Activated naive CD8-positive, alpha-beta T cell treated with anti-CD3 and anti-CD28 coated beads for 36 hours (primary cell): Measurements from ENCODE around the gene NSG1. TPM values are rescaled to one million over a fixed set of nuclear protein-coding genes. Genes with fewer than 3 reads are reported as not detected.
"Not testable (repeated sequence)": the region's sequence is repeated elsewhere in the genome, so short reads cannot be mapped to it uniquely, and the experiment has no call there.

Source experiments
- DNase-seq: peaks from one replicate; pipeline ENCODE4 v3.0.0; 2021
- H3K27ac Mint-ChIP-seq: one replicate; pipeline ENCODE4 v1.8.0; 2022; ENCODE audit warnings: mild to moderate bottlenecking, moderate library complexity, mixed read lengths
- H3K27me3 Mint-ChIP-seq: one replicate; pipeline ENCODE4 v1.8.0; 2022; ENCODE audit warnings: mild to moderate bottlenecking, mixed read lengths
- H3K36me3 Mint-ChIP-seq: one replicate; pipeline ENCODE4 v1.8.0; 2021; ENCODE audit warnings: mild to moderate bottlenecking, mixed read lengths
- H3K4me1 Mint-ChIP-seq: one replicate; pipeline ENCODE4 v1.8.0; 2021; ENCODE audit warnings: mixed read lengths
- H3K4me3 Mint-ChIP-seq: one replicate; pipeline ENCODE4 v1.8.0; 2022; ENCODE audit warnings: mild to moderate bottlenecking, moderate library complexity, mixed read lengths
- H3K9me3 Mint-ChIP-seq: one replicate; pipeline ENCODE4 v1.8.0; 2022; ENCODE audit warnings: mixed read lengths
- total RNA-seq, 2 experiments: library from RNA; stranded (reverse); gene quantifications; one replicate each; pipeline ENCODE4 v1.2.3, GENCODE V29; 2021

NSG1 gene
- total RNA-seq, 2 experiments from 2014 or later = 3.8 to 4.7 TPM

DNA sequence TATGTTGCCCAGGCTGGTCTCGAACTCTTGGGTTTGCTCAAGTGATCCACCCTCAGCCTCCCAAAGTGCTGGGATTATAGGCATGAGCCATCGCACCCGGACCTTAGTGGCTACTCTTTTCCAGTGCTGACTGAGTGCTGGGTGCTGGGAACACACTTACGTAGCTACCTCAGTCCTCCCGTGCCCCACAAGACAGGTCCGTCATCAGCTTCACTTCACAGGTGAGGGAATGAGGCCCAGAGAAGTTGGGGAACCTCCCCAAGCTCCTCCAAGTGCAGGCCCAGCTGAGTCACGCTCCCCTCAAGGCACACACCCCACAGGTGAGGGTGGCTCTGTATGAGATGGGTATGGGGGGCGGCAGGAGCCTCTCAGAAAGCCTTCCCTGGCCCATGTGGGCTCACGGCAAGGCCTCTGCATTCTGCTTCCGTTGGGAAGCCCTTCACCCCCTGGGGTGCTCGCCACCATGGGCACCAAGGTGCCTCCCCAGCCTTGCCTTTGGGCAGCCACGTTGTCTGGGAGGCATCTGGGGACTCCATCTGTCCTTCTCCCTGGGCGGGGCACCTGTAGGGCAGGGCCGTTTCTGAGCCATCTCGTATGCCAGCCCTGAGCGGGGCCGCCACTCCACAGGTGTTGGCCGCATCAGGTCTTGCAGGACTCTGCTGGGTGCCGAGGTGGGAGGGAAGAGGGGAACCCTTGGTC is 28.4 kb downstream of the NSG1 start:
- H3K4me1 Mint-ChIP-seq = peaks cover 21% of the 10 kb centered on the region
- H3K9me3 Mint-ChIP-seq = no peaks in the 10 kb centered on the region
- no peak for DNase-seq
- no peak overlapping the region for H3K4me3 Mint-ChIP-seq
- H3K27ac Mint-ChIP-seq = no peak overlapping the region
- H3K36me3 Mint-ChIP-seq = peaks cover 12% of the 10 kb centered on the region
- no peaks in the 10 kb centered on the region for H3K27me3 Mint-ChIP-seq

DNA sequence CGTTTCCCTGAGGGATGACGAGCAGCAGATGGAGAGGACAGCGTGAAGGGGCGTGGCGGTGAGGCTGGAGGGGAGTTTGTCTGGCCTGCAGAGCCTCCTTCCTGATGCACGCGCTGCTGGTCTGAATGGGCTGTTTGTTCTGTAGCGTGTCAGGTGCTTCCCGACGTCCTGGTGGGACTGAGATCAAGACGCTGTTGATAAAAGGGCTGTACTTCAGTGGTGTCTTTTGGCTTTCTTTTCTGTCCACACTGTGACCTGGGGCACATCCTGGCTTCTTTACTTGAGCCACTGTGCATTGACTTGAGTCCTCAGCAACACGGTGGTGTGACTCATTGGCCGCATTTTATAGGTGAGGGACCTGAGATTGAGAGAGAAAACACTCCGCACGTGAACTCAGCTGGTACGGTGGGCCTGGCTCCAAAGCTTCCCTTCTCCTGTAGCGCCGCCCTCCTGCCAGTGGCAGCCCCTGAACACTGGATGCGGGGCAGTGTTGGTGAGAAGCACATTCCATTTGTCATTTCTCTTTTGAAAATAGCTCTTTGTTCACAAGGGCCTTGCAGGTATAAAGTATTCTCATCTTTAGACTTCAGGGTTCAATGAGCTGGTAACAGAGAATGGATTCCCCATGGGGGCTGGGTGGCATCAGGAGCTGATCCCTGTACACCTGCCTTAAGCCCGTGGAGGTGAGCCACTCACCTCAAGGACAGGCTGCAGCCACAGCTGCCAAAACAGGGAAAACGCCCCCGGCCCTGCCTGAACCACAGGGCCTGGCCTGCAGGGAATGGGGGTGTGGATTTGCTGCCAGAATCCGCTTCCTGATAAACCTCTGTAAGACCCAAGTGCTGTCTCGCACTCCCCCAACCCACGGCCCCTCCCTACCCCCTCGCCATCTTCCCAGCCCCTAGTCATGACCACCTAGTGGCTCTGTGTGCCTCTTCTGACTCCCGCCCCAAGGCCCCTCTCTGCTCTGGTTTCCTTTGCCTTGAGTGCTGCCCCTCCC is 29.2 kb downstream of the NSG1 start:
- no peaks in the 10 kb centered on the region for H3K27me3 Mint-ChIP-seq
- no peak for DNase-seq
- H3K36me3 Mint-ChIP-seq = peaks cover 13% of the 10 kb centered on the region
- H3K4me1 Mint-ChIP-seq = peaks cover 21% of the 10 kb centered on the region
- H3K27ac Mint-ChIP-seq = peak overlapping the region; percentile 17
- no peaks in the 10 kb centered on the region for H3K9me3 Mint-ChIP-seq
- H3K4me3 Mint-ChIP-seq = no peak overlapping the region

DNA sequence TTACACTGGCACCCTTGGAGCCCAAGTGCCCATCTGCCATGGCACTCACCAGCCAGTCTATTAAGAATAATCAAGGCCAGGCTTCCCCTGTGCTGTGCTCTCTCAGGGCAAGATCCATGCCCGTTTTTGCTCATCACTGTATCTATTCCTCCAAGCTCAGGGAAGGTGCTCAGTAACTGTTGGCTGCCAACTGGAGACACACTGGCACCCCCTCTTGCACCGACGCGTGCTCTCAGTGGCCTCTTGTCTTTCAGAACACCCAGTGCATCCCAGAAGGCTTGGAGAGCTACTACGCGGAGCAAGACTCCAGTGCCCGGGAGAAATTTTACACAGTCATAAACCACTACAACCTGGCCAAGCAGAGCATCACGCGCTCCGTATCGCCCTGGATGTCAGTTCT is 30.1 kb downstream of the NSG1 start:
- peaks cover 21% of the 10 kb centered on the region for H3K4me1 Mint-ChIP-seq
- no peak overlapping the region for H3K27ac Mint-ChIP-seq
- no peak overlapping the region for H3K4me3 Mint-ChIP-seq
- H3K9me3 Mint-ChIP-seq = no peaks in the 10 kb centered on the region
- no peaks in the 10 kb centered on the region for H3K27me3 Mint-ChIP-seq
- DNase-seq = no peak
- H3K36me3 Mint-ChIP-seq = peaks cover 13% of the 10 kb centered on the region

DNA sequence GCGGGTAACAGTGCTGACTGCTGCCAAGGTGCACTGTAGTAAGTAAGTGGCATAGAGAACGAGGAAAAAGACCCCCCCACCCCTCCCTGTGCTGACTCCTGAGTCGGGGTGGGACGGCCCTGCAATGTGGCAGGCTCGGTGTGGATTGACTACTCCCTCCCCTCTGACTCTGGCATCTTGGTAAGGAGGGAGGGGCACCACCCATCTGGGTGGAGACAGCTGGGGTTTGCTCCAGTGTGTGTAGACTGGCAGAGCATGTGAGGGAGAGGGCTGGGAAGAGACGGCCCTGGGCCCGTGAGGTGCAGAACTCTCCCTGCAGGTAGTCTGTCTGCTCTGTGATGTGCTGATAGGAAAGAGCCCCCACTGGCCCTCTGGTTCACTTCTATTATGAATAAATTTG is 31.0 kb downstream of the NSG1 start:
- H3K9me3 Mint-ChIP-seq = no peaks in the 10 kb centered on the region
- no peaks in the 10 kb centered on the region for H3K27me3 Mint-ChIP-seq
- no peak overlapping the region for H3K4me3 Mint-ChIP-seq
- no peak for DNase-seq
- peak overlapping the region; percentile 55 for H3K27ac Mint-ChIP-seq
- peaks cover 21% of the 10 kb centered on the region for H3K4me1 Mint-ChIP-seq
- H3K36me3 Mint-ChIP-seq = peaks cover 13% of the 10 kb centered on the region

DNA sequence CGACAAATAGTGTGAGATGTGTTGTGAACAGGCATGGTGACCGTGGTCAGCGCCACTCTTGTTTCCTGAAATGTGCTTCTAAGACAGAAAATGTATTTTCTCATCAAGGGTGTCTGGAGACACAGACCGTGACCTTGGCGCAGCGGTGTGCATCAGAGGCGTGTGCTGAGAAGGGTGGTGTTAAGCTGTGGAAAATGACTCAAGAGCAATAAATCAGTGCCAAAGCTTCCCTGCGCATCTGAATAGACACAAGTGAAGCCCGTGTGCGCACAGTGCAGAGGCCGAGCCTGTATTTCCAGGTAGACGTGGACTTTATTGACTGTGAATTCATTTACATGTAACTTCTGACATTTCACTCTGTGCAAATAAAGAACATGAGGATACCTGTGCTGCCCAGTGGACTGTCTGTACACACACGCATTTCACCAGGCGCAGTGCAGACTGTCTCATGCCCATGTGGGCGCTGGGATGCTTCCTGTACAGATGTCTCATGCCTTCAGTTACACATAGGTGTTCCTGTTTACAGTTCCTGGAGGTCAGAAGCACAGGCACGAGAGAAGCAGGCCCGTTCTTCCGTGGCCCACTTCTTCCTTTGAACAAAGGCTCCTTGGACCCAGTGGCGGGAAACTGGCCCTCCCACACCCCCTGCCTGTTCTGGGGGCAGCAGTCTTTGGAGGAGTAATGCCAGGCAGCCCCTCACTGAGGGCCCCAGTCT is 31.9 kb downstream of the NSG1 start:
- no peak for DNase-seq
- peaks cover 13% of the 10 kb centered on the region for H3K36me3 Mint-ChIP-seq
- peak overlapping the region; percentile 47 for H3K27ac Mint-ChIP-seq
- no peaks in the 10 kb centered on the region for H3K9me3 Mint-ChIP-seq
- H3K4me3 Mint-ChIP-seq = no peak overlapping the region
- H3K4me1 Mint-ChIP-seq = peaks cover 21% of the 10 kb centered on the region
- H3K27me3 Mint-ChIP-seq = no peaks in the 10 kb centered on the region

DNA sequence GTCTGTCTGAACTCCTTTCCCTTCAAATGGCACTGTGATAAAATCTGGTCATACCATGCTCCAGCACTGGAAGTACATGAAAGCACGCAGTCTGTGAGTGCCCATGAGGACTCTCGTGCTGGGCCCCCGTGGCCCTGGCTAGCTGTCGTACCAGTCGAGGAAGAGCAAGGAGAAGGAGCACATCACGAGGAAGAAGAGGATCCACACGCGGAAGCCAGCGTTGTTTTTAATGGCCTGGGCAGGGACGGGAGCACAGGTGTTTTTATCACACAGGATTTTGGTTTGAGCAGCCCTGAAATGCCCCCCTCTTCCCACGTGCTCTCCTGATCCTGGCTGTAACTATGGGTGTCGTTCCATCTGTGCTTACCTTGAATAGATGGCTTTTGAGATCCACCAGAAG is 33.0 kb downstream of the NSG1 start:
- no peak for DNase-seq
- no peaks in the 10 kb centered on the region for H3K9me3 Mint-ChIP-seq
- no peaks in the 10 kb centered on the region for H3K27me3 Mint-ChIP-seq
- H3K27ac Mint-ChIP-seq = peak overlapping the region; percentile 47
- no peak overlapping the region for H3K4me3 Mint-ChIP-seq
- peaks cover 21% of the 10 kb centered on the region for H3K4me1 Mint-ChIP-seq
- peaks cover 13% of the 10 kb centered on the region for H3K36me3 Mint-ChIP-seq

DNA sequence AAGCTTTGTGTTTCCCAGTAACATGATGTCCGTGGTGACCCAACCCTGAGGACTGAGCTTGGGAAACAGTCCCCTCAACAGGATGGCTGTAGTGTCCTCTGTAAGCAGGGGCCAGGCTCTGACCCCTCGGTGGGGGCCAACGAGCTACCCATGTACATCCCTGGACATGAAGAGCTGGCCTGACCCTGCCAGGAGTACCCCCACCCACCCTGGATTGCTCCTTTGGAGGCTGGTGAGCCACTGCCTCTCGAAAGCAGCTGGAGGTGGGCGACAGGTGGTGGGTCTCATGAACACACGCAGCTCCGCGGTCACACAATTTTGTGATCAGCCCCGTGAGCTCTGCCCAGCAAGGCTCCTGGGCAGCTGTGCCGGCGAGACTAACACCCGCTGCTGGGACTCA is 33.5 kb downstream of the NSG1 start:
- Mint-ChIP-seq H3K9me3 (no peaks in the 10 kb centered on the region), H3K27me3 (no peaks in the 10 kb centered on the region), H3K4me3 (no peak overlapping the region), H3K27ac (no peak overlapping the region), H3K36me3 (peaks cover 10% of the 10 kb centered on the region), H3K4me1 (peaks cover 21% of the 10 kb centered on the region)
- DNase-seq = no peak

DNA sequence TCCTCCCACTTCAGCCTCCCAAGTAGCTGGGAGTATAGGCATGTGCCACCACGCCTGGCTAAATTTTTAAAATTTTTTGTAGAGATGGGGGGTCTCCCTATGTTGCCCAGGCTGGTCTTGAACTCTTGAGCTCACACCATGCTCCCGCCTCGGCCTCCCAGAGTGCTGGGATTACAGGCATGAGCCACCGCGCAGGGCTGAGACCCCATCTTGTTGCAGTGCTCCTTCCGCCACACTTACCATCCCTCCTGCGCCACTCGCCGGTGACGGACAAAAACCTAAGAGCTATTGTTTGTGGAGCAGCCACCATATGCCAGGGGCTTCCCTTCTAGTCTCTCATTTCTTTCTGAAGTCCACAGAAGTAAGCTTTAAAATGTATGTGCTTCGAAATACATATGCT is 34.5 kb downstream of the NSG1 start:
- H3K4me3 Mint-ChIP-seq = no peak overlapping the region
- H3K4me1 Mint-ChIP-seq = peaks cover 21% of the 10 kb centered on the region
- peaks cover 6% of the 10 kb centered on the region for H3K36me3 Mint-ChIP-seq
- no peaks in the 10 kb centered on the region for H3K9me3 Mint-ChIP-seq
- no peak for DNase-seq
- H3K27ac Mint-ChIP-seq = no peak overlapping the region
- H3K27me3 Mint-ChIP-seq = no peaks in the 10 kb centered on the region

DNA sequence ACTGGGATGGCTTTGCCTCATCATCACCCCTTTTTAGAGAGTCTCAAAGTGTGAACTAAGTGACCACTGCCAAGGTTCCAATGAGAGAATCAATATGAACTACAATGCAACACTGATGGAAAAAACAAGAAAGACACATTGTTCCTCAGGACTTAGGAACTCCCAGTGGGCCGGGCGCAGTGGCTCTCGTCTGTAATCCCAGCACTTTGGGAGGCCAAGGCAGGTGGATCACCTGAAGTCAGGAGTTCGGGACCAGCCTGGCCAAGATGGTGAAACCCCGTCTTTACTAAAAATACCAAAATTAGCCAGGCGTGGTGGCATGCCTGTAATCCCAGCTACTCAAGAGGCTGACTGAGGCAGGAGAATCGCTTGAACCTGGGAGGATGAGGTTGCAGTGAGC is 35.2 kb downstream of the NSG1 start:
- H3K4me1 Mint-ChIP-seq = peaks cover 21% of the 10 kb centered on the region
- H3K27me3 Mint-ChIP-seq, DNase-seq, H3K36me3 Mint-ChIP-seq, H3K9me3 Mint-ChIP-seq, H3K27ac Mint-ChIP-seq, H3K4me3 Mint-ChIP-seq: not testable (repeated sequence)

DNA sequence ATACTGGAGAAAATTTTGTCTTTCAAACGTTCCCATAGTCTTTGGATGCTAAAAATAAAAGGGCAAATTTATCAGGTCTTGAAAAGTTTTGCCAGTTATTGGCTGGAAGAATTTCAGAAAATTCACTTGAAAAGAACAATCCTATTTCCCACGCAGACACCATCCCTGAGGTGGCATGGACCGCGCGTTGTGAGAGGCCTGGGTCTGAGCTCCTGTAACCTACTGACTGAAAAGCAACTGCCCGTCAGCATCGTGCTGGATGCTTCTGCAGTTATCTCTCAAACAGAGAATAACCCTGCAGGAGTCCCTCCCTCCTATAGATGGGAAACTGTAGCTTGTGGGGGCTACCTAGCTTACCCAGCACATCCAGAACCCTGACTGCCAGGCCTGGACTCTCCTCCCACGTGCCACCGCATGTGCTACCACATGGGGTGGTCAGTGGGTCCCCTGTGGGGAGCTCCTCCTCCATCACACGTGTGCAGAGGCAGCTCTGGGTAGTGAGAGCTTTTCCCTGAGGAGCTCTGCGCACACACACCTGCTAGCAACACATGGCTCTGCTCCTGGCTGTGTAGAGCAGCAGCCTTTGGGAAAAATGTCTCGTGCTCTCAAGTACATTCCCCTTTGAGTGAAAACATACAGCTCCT is 36.1 kb downstream of the NSG1 start:
- no peak for DNase-seq
- no peak overlapping the region for H3K27ac Mint-ChIP-seq
- peaks cover 3% of the 10 kb centered on the region for H3K36me3 Mint-ChIP-seq

DNA sequence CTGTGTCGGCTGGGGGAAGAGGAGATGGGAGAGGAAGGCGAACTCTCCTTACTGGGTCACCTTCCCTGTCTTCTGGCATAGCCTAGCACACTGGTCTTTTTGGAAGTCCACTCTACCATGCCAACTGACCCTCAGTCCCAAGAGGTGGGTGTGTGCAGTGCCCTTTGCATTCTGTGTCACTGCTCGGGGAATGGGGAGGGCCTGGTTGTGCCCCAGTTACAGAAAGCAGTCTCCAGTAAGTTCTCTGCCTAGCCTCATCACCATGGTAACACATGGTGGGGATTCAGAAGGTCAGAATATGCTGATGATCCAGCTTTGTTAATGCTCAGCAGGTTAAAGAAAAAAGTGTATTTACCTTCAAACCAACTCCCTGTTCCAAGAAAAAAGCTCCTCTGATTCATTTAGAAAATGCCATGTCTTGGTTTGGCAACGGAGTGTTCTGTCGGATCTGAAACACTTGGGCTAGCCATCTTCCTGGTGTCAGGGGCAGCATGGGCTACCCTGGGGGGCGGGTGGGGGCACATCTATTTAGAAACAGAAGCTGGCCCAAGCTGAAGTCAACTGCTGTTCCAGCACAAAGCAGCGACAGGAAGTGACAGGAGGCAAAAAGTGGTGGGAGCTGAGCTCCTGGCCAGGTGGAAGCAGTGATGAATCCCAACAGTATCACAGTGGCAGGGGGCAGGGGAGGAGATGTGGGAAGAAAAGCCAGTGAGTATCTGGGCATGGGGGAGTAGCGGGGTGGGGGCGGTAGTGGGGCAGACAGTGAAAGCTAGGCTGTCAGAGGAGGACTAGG is 37.0 kb downstream of the NSG1 start:
- Mint-ChIP-seq H3K27ac (no peak overlapping the region), H3K4me1 (peaks cover 8% of the 10 kb centered on the region), H3K36me3 (peaks cover 3% of the 10 kb centered on the region), H3K27me3 (no peaks in the 10 kb centered on the region), H3K9me3 (no peaks in the 10 kb centered on the region), H3K4me3 (no peak overlapping the region)
- no peak for DNase-seq

More for the DNA sequence above, 36.1 kb downstream of the NSG1 start:
- Mint-ChIP-seq H3K4me1 (peaks cover 17% of the 10 kb centered on the region), H3K27me3 (no peaks in the 10 kb centered on the region), H3K4me3 (no peak overlapping the region), H3K9me3 (no peaks in the 10 kb centered on the region)

DNA sequence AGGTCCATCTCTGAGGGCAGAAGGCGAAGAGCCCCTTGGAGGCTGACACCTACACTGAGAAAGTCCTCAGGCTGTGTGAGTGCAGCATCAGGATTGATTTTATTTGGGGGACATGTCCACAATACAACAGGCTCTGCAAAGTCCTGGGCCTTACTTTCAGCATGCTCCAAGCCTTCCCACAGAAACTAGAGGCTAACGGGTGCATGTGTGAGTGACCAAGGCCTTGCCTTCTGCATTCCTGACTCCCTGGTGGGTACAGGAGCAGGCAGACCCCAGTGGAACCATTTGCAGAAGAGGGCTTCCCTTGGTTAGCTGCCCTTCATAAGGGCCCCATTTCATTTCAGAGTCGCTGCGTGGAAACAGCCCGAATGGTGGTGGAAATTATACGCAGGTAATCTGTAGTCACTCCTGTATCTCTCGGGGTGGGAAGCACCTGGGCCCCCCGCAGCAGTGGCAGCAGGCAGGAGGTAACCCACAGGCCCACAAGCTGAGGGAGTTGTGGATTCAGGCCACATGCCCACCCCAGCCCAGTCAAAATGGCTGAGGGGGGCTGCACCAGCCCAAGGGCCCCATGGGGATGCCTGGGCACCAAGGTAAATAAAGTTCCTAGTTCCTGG is 37.7 kb downstream of the NSG1 start:
- H3K27ac Mint-ChIP-seq = no peak overlapping the region
- no peak overlapping the region for H3K4me3 Mint-ChIP-seq
- peaks cover under 1% of the 10 kb centered on the region for H3K4me1 Mint-ChIP-seq
- no peaks in the 10 kb centered on the region for H3K9me3 Mint-ChIP-seq
- DNase-seq = no peak
- peaks cover 3% of the 10 kb centered on the region for H3K36me3 Mint-ChIP-seq
- H3K27me3 Mint-ChIP-seq = no peaks in the 10 kb centered on the region

DNA sequence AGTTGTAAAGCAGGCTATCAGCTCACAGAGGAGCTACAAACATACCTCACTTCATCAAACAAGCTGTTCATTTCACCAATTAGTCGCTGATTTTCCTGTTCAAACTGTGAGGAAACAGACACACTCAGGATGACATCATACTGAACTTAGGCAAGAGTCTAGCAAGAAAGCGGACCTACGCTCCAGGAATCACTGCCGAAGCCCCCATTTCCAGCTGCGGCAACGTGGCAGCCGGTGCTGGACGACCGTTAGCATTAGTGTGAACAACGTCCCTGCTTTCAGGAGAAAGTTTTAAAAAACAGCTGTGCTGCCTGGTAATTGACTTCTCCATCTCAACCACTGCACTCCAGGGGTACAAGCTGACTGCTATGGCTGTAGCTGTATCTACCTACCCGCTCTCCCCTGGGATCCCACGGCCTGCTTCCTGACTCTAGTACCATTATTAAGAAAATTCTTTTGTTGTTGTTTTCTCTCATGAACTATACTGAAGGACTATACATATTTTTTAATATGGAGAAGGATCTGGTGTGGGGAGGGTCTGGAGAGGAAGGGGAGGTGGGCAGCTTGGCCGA is 38.3 kb downstream of the NSG1 start:
- no peak for DNase-seq
- Mint-ChIP-seq H3K4me1 (no peaks in the 10 kb centered on the region), H3K27me3 (no peaks in the 10 kb centered on the region), H3K9me3 (no peaks in the 10 kb centered on the region), H3K4me3 (no peak overlapping the region), H3K36me3 (peaks cover 3% of the 10 kb centered on the region), H3K27ac (no peak overlapping the region)
